KOPT-K1 (cell line): Measurements from ENCODE around the gene HS1BP3.

ENCODE experiments used
- H3K27ac ChIP-seq: fragments of 200-600 bp; sonication (generic); 2 replicates; pipeline ENCODE4 v1.5.1; 2016; ENCODE audit warnings: antibody characterized with exemption, mild to moderate bottlenecking, low read depth, low read length; ENCODE audit not compliant: poor library complexity, severe bottlenecking
- H3K36me3 ChIP-seq: fragments of 200-600 bp; sonication (generic); 2 replicates; pipeline ENCODE4 v1.5.1; 2017; ENCODE audit warnings: antibody characterized with exemption, mild to moderate bottlenecking, low read length, moderate library complexity; ENCODE audit not compliant: insufficient read depth
- H3K9me3 ChIP-seq: fragments of 200-600 bp; sonication (generic); 2 replicates; pipeline ENCODE4 v1.5.1; 2017; ENCODE audit warnings: antibody characterized with exemption, low read length, mild to moderate bottlenecking; ENCODE audit not compliant: insufficient read depth, poor library complexity, severe bottlenecking

Gene HS1BP3

GRCh38 chr2:20571231-20571630 is 79.7 kb downstream of the HS1BP3 start:
- no peak overlapping the region for H3K27ac ChIP-seq
- H3K36me3 ChIP-seq, result no peaks in the 10 kb centered on the region
- no peaks in the 10 kb centered on the region for H3K9me3 ChIP-seq

- Histone ChIP-seq H3K36me3 (no peaks in the 10 kb centered on the region), H3K9me3 (no peaks in the 10 kb centered on the region), H3K27ac (no peak overlapping the region)
These were observed 80.6 kb downstream of the HS1BP3 start for GRCh38 chr2:20570249-20570648.

GRCh38 chr2:20569464-20570223 is 81.3 kb downstream of the HS1BP3 start:
- Histone ChIP-seq H3K9me3 (no peaks in the 10 kb centered on the region), H3K27ac (no peak overlapping the region), H3K36me3 (no peaks in the 10 kb centered on the region)

- Histone ChIP-seq H3K36me3 (no peaks in the 10 kb centered on the region), H3K9me3 (no peaks in the 10 kb centered on the region), H3K27ac (no peak overlapping the region)
These were observed 82.1 kb downstream of the HS1BP3 start for GRCh38 chr2:20568501-20569463.

- Histone ChIP-seq H3K27ac (no peak overlapping the region), H3K36me3 (no peaks in the 10 kb centered on the region), H3K9me3 (no peaks in the 10 kb centered on the region)
These were observed 83.0 kb downstream of the HS1BP3 start for GRCh38 chr2:20567926-20568179.
